SW480 (cell line): ENCODE results near the gene SPRR3.

Experiments
- DNase-seq: peaks from one replicate; pipeline ENCODE4 v3.0.0-alpha.2; 2016; ENCODE audit warnings: low spot score

Gene SPRR3, protein sequence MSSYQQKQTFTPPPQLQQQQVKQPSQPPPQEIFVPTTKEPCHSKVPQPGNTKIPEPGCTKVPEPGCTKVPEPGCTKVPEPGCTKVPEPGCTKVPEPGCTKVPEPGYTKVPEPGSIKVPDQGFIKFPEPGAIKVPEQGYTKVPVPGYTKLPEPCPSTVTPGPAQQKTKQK

DNA sequence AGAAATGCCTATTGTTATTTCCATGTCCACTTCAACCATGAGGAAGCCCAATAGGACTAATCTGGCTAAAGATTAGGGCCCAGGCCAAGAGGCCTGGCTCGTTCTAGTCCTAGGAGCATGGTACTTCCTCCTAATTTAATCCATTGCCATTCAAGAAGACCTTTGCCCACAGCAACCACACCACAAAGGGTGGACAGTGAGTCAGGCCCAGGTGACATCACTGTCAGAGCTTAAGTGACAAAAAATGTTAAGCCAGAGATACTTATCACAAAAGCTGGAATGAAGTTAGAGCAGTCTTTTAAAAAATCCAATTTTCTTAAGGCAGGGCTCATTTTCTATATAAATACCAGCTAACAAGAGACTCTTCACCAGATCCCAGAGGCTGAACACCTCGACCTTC is at the start of gene SPRR3:
TSS of gene SPRR3 (plus strand) at position 368 of the 400 bp plus-strand sequence. CDS start 1,272 bp downstream, outside the sequence.
- peak; percentile 25 for DNase-seq

DNA sequence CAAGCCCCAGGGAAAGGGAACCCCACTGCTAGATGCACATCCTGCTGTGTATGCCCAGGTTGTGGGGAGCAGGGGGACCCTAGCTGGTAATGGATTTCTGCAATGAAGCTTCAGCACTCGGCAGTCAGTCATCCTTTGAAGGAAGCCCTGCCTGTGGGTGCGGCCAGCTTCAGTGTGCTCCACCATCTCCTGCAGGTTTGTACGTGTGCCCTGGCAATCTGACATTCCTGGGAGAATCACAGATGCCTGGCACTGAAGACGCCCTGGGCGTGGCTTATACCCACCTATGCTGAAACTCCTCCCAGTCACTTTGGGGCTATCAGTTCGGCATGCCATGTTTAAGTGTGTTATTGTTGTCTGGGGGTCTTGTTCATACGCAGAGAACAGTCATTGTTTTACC is 47.8 kb upstream of the SPRR3 start:
- DNase-seq, result peak; percentile 11

DNA sequence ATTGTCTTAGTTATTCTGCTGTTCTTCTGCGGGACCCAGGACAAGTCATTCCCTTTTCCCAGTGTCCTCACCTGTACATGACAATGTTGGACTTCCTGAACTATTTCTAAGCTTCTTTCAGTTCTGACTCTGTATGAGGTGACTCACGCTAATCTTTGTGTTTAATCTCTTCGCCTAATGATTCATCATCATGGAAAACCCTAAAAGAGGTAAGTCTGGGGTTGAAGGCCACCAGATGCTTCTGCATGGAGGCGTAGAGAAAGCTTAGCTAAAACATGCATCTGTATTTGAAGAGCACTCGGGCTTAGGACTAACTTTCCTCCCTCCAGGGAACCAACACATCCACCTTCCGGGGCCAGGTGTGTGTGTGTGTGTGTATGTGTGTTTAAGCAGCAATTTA is 47.1 kb upstream of the SPRR3 start:
- DNase-seq, result peak; percentile 50

DNA sequence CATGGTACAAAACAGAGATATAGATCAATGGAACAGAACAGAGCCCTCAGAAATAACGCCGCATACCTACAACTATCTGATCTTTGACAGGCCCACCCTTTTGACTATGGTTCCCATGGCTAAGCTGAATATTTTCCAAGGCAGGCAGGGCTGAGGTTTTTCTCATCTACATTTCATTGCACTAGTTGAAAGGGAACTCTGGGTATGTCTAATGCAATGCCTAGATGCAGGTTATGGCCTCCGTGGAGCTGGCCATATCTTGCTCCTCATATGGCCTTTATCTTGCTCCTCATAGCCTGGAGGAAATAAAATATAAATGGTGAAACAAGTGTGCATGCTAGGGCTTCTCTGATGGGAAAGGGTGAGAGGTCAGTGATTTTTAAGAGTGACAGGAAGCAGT is 44.0 kb upstream of the SPRR3 start:
- no peak for DNase-seq

DNA sequence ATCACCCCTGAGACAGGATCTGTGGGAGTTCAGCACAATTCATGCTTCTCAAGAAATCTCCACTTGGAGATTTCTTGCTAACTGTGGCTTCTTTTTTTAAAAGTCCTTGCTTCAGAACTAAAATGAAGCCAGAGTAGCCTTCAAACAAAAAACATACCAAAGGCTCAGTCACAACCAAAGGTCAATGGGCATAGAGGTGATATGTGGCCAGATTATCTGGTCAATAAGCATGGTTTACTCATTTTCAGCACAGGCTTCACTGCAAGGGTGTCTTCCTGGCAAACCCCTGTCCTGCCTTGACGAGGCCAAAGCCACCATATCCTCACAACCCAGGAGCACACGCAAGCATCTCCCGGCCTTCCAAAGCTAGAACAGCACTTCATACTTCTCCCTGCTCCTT is 42.3 kb upstream of the SPRR3 start:
- no peak for DNase-seq

DNA sequence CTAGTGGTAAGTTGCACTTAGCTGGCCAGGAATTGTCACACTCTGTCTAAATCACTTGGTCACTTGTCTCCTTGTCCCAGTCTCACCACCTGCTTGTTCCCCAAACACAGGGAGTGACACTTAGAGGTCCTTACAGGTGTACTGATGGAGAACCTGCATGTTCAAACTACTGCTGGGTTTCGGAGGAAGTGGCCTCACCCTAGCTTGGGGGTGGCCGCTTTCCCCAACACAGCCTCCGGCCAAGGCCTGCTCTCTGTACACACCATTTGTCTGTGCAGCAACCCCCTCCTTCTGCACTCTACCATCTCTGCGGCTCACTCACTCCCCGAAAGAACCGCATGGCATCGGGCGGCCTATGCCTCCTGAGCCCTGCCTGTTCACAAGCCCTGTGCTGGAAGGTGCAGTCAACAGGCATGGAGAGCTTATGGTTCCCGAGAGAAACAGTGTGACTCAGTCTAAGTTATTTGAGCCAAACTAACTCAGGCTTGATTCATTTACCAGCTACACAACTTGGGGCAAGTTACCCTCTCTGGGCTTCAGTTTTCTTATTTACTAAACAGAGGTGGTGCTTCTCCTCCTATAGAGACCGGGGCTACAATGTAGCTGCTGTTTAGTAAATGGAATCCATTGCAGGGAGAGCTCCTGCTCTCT is 41.6 kb upstream of the SPRR3 start:
- no peak for DNase-seq

DNA sequence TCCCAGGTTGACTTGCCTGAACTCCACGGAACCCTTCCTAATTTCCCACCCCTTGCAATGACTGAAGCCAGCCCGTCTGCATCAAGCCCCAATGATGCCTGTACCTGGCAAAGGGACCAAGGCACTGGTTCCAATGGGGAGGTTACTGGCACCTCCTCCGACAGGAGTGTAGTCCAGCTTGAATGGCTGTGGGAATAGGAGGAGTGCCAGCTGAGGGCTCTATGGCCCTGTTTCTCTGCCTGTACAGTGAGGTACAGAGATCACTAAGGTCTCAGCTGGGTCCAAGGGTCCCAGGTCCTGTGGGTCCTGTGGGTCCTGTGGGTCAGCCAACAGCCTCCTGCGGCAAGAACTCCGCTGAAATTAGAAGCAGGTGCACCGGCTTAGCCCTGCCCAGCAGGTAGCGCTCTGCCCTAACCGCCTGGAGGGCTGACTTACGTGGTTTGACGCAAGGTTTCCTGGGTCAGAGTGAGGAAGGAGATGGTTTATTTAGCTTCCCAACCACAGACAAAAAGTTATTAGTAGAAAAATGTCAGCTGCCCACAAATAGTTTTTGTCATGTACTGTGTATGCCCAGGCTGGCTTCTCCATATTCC is 41.0 kb upstream of the SPRR3 start:
- no peak for DNase-seq

DNA sequence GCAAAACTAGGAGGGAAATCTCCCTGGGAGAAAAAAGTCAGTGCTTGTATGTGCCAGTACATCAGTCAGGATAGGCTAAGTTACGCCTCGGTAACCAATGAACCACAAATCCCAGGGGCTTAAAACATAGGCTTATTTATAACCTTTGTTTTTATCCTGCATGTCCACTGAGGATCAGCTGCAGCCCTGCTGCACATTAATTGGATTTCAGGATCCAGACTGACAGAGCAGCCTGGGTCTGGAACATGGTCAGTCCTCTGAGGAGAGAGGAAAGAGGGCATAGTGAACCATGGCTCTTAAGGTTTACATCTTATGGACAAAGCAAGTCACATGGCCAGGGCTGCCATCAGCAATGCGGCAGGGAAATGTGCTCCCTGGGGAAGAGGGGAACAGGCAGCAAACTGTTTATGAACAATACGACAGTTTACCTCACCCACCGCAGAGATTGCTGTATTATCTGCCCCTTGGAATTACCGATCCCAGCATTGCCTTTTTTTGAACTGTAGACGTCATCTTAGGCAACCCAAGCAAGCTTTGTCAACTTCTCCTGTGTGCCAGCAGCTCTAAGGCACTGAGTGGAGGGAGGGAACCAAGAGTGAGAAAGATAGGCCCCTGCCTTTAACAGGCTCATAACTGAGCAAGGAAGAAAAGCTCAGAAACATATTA is 40.2 kb upstream of the SPRR3 start:
- DNase-seq, result no peak

DNA sequence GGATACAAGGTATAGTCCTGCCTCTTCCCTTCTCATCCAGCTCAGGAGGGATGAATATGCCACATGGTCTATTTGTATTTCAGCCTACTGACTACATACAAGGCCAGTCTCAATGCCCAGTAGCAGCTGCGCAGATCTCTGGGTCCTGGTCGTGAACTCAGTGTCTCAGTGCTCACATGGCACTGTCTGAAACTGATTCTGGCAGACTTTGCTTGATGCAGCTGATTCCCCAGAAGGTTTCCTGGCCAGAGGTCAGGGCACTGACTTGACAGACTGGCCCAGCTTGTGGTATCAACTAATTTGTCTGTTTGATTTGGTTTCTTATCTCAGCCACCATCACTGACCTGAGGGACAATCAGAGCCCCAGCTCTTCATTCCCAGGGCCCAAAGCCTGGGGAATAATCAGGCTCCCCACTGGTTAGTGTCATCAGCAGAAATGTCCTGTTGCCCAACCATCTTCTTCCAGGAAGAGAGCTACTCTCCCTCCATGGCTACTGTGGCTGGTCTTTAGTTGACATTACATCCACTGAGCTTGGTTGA is 38.6 kb upstream of the SPRR3 start:
- DNase-seq, result no peak

DNA sequence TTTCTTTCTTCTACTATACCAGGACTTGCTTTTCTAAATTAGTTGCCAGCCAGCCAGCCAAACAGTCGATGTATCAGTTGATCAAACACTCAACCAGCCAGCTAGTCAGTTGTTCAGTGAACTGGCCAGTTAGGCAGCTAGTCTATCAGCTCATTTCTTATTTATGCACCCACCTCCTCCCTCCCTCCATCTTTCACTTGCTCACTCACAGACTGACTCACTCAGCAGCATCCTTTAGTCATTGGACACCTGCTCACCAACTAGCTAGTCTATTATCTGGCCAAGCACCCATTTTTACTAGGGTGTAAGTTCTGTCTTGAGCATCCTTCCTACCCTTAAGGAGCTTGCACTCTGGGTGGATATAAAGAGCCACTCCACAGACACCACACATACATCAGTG is 37.0 kb upstream of the SPRR3 start:
- DNase-seq, result no peak

DNA sequence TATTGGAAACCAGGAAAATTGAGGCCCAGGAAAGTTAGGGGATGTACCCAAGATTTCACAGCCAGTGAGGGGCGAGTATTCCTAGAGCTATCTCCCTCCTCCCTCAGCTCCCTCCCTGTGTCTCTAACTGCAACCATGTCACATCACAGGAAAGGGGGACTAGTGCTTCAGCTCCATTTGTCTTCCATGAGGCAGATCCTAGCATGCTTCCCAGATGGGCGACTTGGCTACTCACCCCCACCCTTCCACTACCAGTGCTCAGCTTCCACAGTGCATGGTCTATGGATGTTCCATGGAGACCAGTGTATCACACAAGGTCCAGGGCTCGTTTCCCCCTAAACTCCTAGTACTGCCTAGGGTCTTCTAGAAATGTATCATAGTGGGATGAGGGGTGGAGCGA is 35.7 kb upstream of the SPRR3 start:
- DNase-seq, result no peak

DNA sequence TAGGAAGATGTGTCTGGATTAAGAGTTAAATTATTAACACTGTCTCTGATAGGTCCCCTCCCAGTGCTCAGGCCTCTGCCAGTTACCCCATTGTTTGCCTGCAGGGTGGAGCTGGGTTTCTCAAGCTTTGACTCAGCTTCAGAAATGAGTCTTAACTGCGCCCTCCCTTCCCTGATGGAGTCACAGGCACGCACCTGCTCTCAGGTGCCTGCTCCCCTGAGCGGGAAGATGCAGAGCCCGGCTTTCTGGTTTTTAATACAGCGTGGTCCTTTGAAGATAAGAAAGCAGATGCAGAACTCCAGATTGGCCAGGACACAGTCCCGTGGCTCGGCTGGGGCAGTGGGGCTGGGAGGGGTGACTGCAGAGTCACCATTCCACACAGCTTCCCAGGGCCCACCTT is 34.3 kb upstream of the SPRR3 start:
- no peak for DNase-seq

DNA sequence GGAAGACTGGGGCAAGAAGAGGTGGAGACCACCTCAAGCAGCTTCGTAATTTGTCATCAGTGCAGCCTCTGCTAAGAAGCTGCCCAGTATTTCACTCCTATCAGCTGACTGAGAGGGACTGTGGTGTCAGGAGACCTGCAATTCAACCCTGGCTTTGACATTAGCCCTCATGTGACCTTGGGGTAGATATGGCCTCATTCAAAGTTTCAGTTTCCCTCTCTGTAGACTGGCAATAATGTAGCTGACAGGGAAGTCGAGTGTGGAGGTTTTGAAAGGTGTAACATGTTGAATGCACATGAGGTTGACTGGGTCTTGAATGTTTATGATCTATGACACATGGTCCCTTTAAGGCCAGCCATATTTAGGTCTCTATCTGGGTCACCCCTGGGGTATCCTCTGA is 33.3 kb upstream of the SPRR3 start:
- no peak for DNase-seq

DNA sequence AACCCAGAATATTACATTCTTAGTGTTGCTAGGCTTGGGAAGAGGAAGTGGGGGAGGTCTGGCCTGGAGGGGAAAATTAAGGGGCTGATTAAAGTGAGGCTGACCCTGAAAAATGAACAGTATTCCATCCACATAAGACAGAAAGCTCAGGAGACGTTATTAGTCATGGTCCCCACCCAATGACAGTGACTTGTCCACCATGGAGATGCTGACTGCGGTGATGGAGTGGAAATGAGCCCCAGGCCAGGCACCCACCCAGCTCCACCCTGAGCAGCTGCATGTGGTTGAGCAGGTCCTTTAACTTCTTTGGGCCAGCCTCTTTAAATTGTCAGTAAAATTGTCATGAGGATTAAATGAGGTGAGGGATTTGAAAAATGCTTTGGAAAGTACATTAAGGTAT is 32.5 kb upstream of the SPRR3 start:
- DNase-seq, result no peak

DNA sequence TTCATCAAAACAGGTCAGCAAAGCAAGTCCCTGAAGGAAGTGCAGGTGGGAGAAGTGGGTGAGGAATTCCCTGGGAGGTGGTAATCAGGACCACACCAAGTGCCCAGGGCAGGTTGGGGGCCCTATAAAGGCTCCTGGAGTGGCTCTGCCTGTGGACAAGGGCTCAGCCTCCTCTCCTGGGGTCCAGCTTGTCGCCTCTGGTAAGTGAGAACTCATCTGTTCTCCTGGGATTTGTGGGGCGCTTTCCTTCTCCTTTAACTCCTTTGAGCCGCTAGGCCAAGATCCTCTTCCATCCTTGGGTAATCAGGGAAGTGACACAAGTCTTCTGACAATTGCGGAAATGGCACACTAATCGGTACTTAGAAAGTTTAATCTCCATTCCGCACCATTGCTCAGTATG is 31.1 kb upstream of the SPRR3 start, which contains the start of gene SPRR4:
TSS of gene SPRR4 (plus strand) at position 154 of the 400 bp plus-strand sequence. CDS start 1,243 bp downstream, outside the sequence.
- no peak for DNase-seq

DNA sequence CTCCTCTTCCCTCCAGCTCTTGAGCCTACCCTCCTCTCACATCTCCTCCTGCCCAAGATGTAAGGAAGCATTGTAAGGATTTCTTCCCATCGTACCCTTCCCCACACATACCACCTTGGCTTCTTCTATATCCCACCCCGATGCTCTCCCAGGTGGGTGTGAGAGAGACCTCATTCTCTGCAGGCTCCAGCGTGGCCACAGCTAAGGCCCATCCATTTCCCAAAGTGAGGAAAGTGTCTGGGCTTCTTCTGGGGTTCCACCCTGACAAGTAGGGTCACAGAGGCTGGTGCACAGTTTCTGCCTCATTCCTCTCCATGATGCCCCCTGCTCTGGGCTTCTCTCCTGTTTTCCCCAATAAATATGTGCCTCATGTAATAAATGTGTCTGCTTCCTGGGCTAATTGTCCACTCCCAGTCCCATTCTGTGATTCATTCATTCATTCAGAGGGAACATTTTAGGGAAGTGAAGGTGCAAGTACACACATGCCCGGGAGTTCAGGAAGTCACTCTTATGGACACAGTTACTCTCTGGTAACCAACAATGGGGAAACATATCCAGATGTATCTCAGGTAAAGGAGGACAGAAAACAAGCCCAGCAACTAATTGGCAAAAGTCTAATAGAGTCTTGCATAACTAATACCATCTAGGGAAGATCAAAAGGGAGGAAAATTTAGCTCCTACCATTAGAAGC is 29.2 kb upstream of the SPRR3 start:
- DNase-seq, result no peak

DNA sequence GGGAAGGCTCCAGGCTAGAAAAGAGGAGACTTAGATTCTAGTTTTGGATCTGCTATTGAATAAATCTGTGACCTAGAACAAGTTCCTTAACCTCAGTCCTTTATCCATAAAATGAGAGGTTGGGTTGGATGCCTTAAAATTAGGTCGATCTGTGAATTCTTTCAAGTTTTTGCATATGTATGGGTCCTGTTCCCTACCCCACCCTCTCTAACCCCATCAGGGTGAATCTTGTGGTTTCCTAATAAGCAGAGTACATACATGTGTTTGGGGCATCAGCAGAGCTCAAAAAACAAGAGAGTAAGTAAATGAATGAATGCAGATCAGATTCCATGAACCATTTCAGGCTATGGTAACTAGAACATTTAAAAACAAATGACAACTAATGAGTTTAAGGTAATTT is 24.9 kb upstream of the SPRR3 start:
- DNase-seq, result no peak

DNA sequence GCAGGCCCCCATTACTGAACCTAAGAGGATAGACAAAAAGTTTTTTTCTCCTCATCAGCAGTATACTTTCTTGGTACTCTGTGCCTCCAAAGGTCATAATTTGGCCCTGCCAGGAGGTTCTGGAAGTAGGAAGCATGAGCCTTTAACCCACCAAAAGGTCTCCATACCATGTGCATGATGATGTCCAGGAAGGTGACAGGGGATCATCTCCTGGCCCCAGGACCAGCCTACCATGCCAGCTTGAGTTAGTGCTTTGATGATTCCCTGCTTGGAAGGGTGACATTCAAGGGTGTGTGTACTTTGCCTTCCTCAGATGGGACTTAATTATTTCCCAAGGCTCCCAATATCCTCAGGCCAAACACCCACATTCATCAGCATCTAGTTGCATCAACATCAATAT is 23.9 kb upstream of the SPRR3 start:
- DNase-seq, result no peak

DNA sequence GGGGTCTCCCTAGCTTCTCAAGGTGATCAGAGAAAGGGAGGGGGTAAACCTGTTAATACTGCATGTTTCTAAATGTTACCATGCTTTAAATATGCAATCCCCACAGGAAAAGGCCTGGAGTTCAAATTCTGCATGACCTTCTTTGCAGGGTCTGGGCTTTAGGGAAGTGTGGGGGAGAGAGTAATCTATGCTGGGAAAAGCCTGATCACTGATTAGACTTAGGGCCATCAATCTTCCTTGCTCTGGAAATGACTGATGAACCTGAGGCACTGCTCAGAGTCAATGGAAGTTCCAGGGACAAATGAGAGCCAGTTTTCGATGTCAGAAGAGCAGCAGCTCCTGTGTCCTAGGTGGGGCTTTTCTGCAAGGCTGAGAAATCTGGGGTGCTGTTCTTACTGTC is 20.9 kb upstream of the SPRR3 start:
- DNase-seq, result no peak

DNA sequence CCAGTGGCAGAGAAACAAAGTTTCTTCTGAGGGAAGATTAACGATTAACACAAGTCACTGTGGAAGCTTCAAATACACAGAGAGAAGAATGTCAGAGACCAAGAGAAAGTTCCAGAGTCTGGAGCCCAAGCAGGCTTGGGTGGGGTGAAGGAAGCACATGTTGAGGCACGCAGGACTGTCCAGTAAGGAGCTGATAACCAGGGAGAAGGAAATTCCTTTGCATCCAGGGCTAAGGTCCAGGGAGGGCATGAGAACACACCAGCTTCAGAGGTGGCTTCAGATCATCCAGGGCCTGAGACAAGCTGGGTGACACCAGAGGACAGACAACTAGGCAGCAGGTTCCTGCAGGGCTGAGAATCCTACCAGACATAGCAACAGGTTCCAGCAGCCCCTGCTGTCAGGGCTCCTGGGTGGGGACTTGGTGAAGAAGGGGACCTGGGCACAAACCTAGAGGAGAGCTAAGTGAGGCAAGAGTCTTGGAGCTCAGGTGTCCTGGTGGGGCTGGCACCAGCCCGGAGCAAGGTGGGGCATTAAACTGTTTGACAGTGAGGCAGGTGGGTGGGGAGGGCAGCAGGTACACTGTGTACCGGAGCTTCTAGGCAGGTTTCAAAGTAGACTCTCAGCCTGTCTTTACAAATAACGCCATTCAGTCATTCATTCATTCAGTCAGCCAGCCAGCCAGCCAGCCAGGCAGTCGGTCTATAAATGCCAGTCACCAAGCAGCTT is 20.2 kb upstream of the SPRR3 start:
- no peak for DNase-seq

DNA sequence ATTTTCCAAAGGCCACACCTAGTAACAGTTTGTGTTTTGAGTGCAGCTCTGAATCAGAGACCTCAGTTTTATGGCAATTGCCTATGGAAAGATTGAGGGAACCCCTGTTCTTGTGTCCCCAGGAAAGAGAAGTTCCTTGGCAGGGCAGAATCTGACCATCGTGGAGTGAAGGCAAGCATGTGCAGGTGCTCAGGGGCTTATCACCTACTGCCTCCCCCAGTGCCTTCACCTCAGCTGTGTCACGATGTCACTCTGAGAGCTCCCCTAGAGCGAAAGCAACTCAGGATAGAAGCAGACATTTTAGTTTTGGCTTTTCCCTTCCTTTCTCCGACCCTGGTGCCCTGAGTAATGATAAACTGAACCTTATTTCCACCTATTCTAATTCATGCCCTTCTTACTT is 19.5 kb upstream of the SPRR3 start:
- DNase-seq, result no peak

DNA sequence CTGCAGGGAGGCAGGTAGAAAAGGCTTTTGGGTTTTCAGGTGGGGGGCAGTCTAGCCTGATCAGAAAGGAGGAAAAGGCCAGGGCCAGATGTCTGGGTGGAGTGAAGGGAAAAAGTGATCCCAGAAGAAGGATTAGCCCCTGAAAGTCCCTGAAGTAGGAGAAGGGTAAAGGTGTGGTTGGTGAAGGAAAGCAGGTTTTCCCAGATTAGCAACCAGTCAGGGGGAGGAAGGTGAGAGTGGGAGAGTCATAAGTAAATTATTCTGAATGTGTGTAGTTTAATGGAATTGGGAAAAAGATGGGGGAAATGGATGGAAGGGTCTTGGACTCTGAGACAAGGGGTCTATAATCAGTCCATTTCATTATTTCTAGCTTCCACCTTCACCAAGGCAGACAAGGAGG is 18.3 kb upstream of the SPRR3 start:
- DNase-seq, result no peak
